Activated CD4-positive, alpha-beta T cell treated with anti-CD3 and anti-CD28 coated beads for 1 hour (primary cell): ENCODE data around the gene HAX1.
"Not testable (repeated sequence)": the region's sequence is repeated elsewhere in the genome, so short reads cannot be mapped to it uniquely, and the experiment has no call there.

ENCODE experiments used
- DNase-seq: peaks from one replicate; pipeline ENCODE4 v3.0.0-alpha.2; 2020

Gene HAX1

GRCh38 chr1:154272217-154272998 lies at the start of gene HAX1:
Gene HAX1, plus strand, starts transcription at chr1:154272629. Its CDS starts 95 bp downstream, at chr1:154272724.
- DNase-seq = peak; percentile 97

- no peak for DNase-seq
Measured at GRCh38 chr1:154222918-154223317, 49.5 kb upstream of the HAX1 start.

- DNase-seq = no peak
Measured at GRCh38 chr1:154223621-154224020, 48.8 kb upstream of the HAX1 start.

- no peak for DNase-seq
Measured at GRCh38 chr1:154225370-154225769, 47.1 kb upstream of the HAX1 start.

- DNase-seq = not testable (repeated sequence)
Measured at GRCh38 chr1:154231112-154231511, 41.3 kb upstream of the HAX1 start.

GRCh38 chr1:154233127-154233526 lies 39.3 kb upstream of the HAX1 start:
- not testable (repeated sequence) for DNase-seq

GRCh38 chr1:154236855-154237254 lies 35.6 kb upstream of the HAX1 start:
- DNase-seq = no peak

GRCh38 chr1:154237435-154237834 lies 35.0 kb upstream of the HAX1 start:
- DNase-seq = no peak

- no peak for DNase-seq
Measured at GRCh38 chr1:154237880-154238506, 34.4 kb upstream of the HAX1 start.

GRCh38 chr1:154239491-154239890 lies 32.9 kb upstream of the HAX1 start:
- DNase-seq = no peak

GRCh38 chr1:154240294-154240833 lies 32.1 kb upstream of the HAX1 start:
- no peak for DNase-seq

- no peak for DNase-seq
Measured at GRCh38 chr1:154241703-154242351, 30.6 kb upstream of the HAX1 start.

- DNase-seq = no peak
Measured at GRCh38 chr1:154253671-154254070, 18.8 kb upstream of the HAX1 start.

GRCh38 chr1:154256686-154257085 lies 15.7 kb upstream of the HAX1 start:
- DNase-seq = no peak

GRCh38 chr1:154258784-154259183 lies 13.6 kb upstream of the HAX1 start:
- no peak for DNase-seq

- no peak for DNase-seq
Measured at GRCh38 chr1:154260127-154260526, 12.3 kb upstream of the HAX1 start.

GRCh38 chr1:154263465-154264332 lies 8.7 kb upstream of the HAX1 start:
- DNase-seq = no peak

- DNase-seq = no peak
Measured at GRCh38 chr1:154264454-154264853, 8.0 kb upstream of the HAX1 start.

- no peak for DNase-seq
Measured at GRCh38 chr1:154265586-154265985, 6.8 kb upstream of the HAX1 start.

GRCh38 chr1:154270833-154271232 lies 1.6 kb upstream of the HAX1 start:
- no peak for DNase-seq

GRCh38 chr1:154272999-154273563 lies 652 bp downstream of the HAX1 start:
- DNase-seq = no peak

GRCh38 chr1:154276797-154277196 lies 4.4 kb downstream of the HAX1 start:
- no peak for DNase-seq
